ENCODE data around the gene SLC10A7. TPM values are rescaled to one million over a fixed set of nuclear protein-coding genes. Genes with fewer than 3 reads are reported as not detected.

SLC10A7 gene
- total RNA-seq, 2 donors from 2014 or later = 10.3 to 14.4 TPM

- ATAC-seq (ENCODE audit: insufficient number of reproducible peaks, low FRiP score, low read depth) = no peak
- H3K4me1 ChIP-seq (ENCODE audit: control insufficient read depth in 1 of 2, low read depth in 2 of 2) = peaks cover 4 to 12% of the 10 kb centered on the region in 2 donors
- no peak overlapping the region for H3K27ac ChIP-seq
- no peak overlapping the region for H3K4me3 ChIP-seq
- TF ChIP-seq CTCF (IDR thresholded peaks at IDR 0.05) = no peak
- H3K36me3 ChIP-seq = no peaks in the 10 kb centered on the region
- no peaks in the 10 kb centered on the region for H3K27me3 ChIP-seq (replicated peaks; ENCODE audit: insufficient read depth)
- H3K9me3 ChIP-seq = no peaks in the 10 kb centered on the region
- DNase-seq (ENCODE audit: low spot score) = no peak
Measured at GRCh38 chr4:146275370-146275769, 246.4 kb downstream of the SLC10A7 start.

- no peak for DNase-seq (ENCODE audit: low spot score)
- Histone ChIP-seq H3K9me3 (no peaks in the 10 kb centered on the region), H3K27me3 (replicated peaks; ENCODE audit: insufficient read depth) (no peaks in the 10 kb centered on the region), H3K4me1 (ENCODE audit: control insufficient read depth in 1 of 2, low read depth in 2 of 2) (peaks cover 4 to 12% of the 10 kb centered on the region in 2 donors), H3K27ac (no peak overlapping the region), H3K4me3 (no peak overlapping the region), H3K36me3 (no peaks in the 10 kb centered on the region)
- no peak for ATAC-seq (ENCODE audit: insufficient number of reproducible peaks, low FRiP score, low read depth)
- TF ChIP-seq CTCF (IDR thresholded peaks at IDR 0.05) = no peak
Measured at GRCh38 chr4:146274774-146275173, 247.0 kb downstream of the SLC10A7 start.

GRCh38 chr4:146273204-146273901 is 248.4 kb downstream of the SLC10A7 start:
- Histone ChIP-seq H3K27me3 (replicated peaks; ENCODE audit: insufficient read depth) (no peaks in the 10 kb centered on the region), H3K4me3 (no peak overlapping the region), H3K9me3 (no peaks in the 10 kb centered on the region), H3K27ac (no peak overlapping the region), H3K4me1 (ENCODE audit: control insufficient read depth in 1 of 2, low read depth in 2 of 2) (no peaks in the 10 kb centered on the region), H3K36me3 (no peaks in the 10 kb centered on the region)
- DNase-seq (ENCODE audit: low spot score) (no peak), ATAC-seq (ENCODE audit: insufficient number of reproducible peaks, low FRiP score, low read depth) (no peak)
- TF ChIP-seq CTCF (IDR thresholded peaks at IDR 0.05) = no peak

GRCh38 chr4:146271466-146271865 is 250.3 kb downstream of the SLC10A7 start:
- TF ChIP-seq CTCF (IDR thresholded peaks at IDR 0.05) = no peak
- no peak for ATAC-seq (ENCODE audit: insufficient number of reproducible peaks, low FRiP score, low read depth)
- H3K27ac ChIP-seq = no peak overlapping the region

GRCh38 chr4:146269228-146269653 is 252.5 kb downstream of the SLC10A7 start:
- Histone ChIP-seq H3K27ac (no peak overlapping the region), H3K9me3 (no peaks in the 10 kb centered on the region), H3K4me1 (ENCODE audit: control insufficient read depth in 1 of 2, low read depth in 2 of 2) (no peaks in the 10 kb centered on the region), H3K27me3 (replicated peaks; ENCODE audit: insufficient read depth) (no peaks in the 10 kb centered on the region), H3K4me3 (no peak overlapping the region), H3K36me3 (no peaks in the 10 kb centered on the region)
- TF ChIP-seq CTCF (IDR thresholded peaks at IDR 0.05) = no peak
- ATAC-seq (ENCODE audit: insufficient number of reproducible peaks, low FRiP score, low read depth) (no peak), DNase-seq (ENCODE audit: low spot score) (no peak)

More at GRCh38 chr4:146271466-146271865, 250.3 kb downstream of the SLC10A7 start:
- Histone ChIP-seq H3K27me3 (replicated peaks; ENCODE audit: insufficient read depth) (no peaks in the 10 kb centered on the region), H3K36me3 (no peaks in the 10 kb centered on the region), H3K4me3 (no peak overlapping the region), H3K9me3 (no peaks in the 10 kb centered on the region), H3K4me1 (ENCODE audit: control insufficient read depth in 1 of 2, low read depth in 2 of 2) (no peaks in the 10 kb centered on the region)
- no peak for DNase-seq (ENCODE audit: low spot score)
